Activated naive CD8-positive, alpha-beta T cell treated with anti-CD3 and anti-CD28 coated beads for 36 hours (primary cell): ENCODE results near the gene VPS26C. TPM values are rescaled to one million over a fixed set of nuclear protein-coding genes. Genes with fewer than 3 reads are reported as not detected.

Experiments
- DNase-seq: peaks from one replicate; pipeline ENCODE4 v3.0.0; 2021
- H3K27ac Mint-ChIP-seq: one replicate; pipeline ENCODE4 v1.8.0; 2022; ENCODE audit warnings: mild to moderate bottlenecking, moderate library complexity, mixed read lengths
- H3K27me3 Mint-ChIP-seq: one replicate; pipeline ENCODE4 v1.8.0; 2022; ENCODE audit warnings: mild to moderate bottlenecking, mixed read lengths
- H3K36me3 Mint-ChIP-seq: one replicate; pipeline ENCODE4 v1.8.0; 2021; ENCODE audit warnings: mild to moderate bottlenecking, mixed read lengths
- H3K4me1 Mint-ChIP-seq: one replicate; pipeline ENCODE4 v1.8.0; 2021; ENCODE audit warnings: mixed read lengths
- H3K4me3 Mint-ChIP-seq: one replicate; pipeline ENCODE4 v1.8.0; 2022; ENCODE audit warnings: mild to moderate bottlenecking, moderate library complexity, mixed read lengths
- H3K9me3 Mint-ChIP-seq: one replicate; pipeline ENCODE4 v1.8.0; 2022; ENCODE audit warnings: mixed read lengths
- total RNA-seq, 2 experiments: library from RNA; stranded (reverse); gene quantifications; one replicate each; pipeline ENCODE4 v1.2.3, GENCODE V29; 2021

Gene VPS26C
- total RNA-seq, 2 experiments from 2014 or later: 60.7 to 62.6 TPM

GRCh38 chr21:37188825-37189224, 78.3 kb downstream of the VPS26C start:
- no peaks in the 10 kb centered on the region for H3K9me3 Mint-ChIP-seq
- H3K4me3 Mint-ChIP-seq: no peak overlapping the region
- peaks cover 27% of the 10 kb centered on the region for H3K36me3 Mint-ChIP-seq
- H3K4me1 Mint-ChIP-seq: peaks cover 4% of the 10 kb centered on the region
- no peak overlapping the region for H3K27ac Mint-ChIP-seq
- no peaks in the 10 kb centered on the region for H3K27me3 Mint-ChIP-seq
- no peak for DNase-seq

- Mint-ChIP-seq H3K36me3 (peaks cover 29% of the 10 kb centered on the region), H3K4me1 (peaks cover 8% of the 10 kb centered on the region), H3K9me3 (no peaks in the 10 kb centered on the region), H3K27ac (peak overlapping the region; percentile 3), H3K27me3 (no peaks in the 10 kb centered on the region), H3K4me3 (no peak overlapping the region)
- DNase-seq: no peak
These were observed 80.2 kb downstream of the VPS26C start for GRCh38 chr21:37186983-37187382.

GRCh38 chr21:37184784-37185593, 82.1 kb downstream of the VPS26C start:
- Mint-ChIP-seq H3K27me3 (no peaks in the 10 kb centered on the region), H3K27ac (no peak overlapping the region), H3K9me3 (peaks cover 2% of the 10 kb centered on the region), H3K4me1 (peaks cover 9% of the 10 kb centered on the region), H3K36me3 (peaks cover 27% of the 10 kb centered on the region), H3K4me3 (no peak overlapping the region)
- no peak for DNase-seq

GRCh38 chr21:37183749-37184148, 83.4 kb downstream of the VPS26C start:
- no peak for DNase-seq
- Mint-ChIP-seq H3K27me3 (no peaks in the 10 kb centered on the region), H3K9me3 (peaks cover 5% of the 10 kb centered on the region), H3K27ac (peak overlapping the region; percentile 52), H3K4me1 (peaks cover 9% of the 10 kb centered on the region), H3K4me3 (no peak overlapping the region), H3K36me3 (peaks cover 27% of the 10 kb centered on the region)

GRCh38 chr21:37182222-37182621, 84.9 kb downstream of the VPS26C start:
- H3K4me1 Mint-ChIP-seq: peaks cover 9% of the 10 kb centered on the region
- H3K9me3 Mint-ChIP-seq: peaks cover 5% of the 10 kb centered on the region
- DNase-seq: no peak
- H3K27me3 Mint-ChIP-seq: no peaks in the 10 kb centered on the region
- H3K27ac Mint-ChIP-seq: no peak overlapping the region
- no peak overlapping the region for H3K4me3 Mint-ChIP-seq
- H3K36me3 Mint-ChIP-seq: peaks cover 38% of the 10 kb centered on the region

- Mint-ChIP-seq H3K27ac (no peak overlapping the region), H3K36me3 (peaks cover 40% of the 10 kb centered on the region), H3K4me1 (peaks cover 9% of the 10 kb centered on the region), H3K9me3 (peaks cover 5% of the 10 kb centered on the region), H3K27me3 (no peaks in the 10 kb centered on the region), H3K4me3 (no peak overlapping the region)
- DNase-seq: no peak
These were observed 86.1 kb downstream of the VPS26C start for GRCh38 chr21:37181059-37181458.

- Mint-ChIP-seq H3K27me3 (no peaks in the 10 kb centered on the region), H3K36me3 (peaks cover 41% of the 10 kb centered on the region), H3K27ac (no peak overlapping the region)
These were observed 90.4 kb downstream of the VPS26C start for GRCh38 chr21:37176716-37177115.

More at GRCh38 chr21:37176716-37177115, 90.4 kb downstream of the VPS26C start:
- no peak for DNase-seq
- H3K4me1 Mint-ChIP-seq: peaks cover 1% of the 10 kb centered on the region
- no peak overlapping the region for H3K4me3 Mint-ChIP-seq
- H3K9me3 Mint-ChIP-seq: peaks cover 5% of the 10 kb centered on the region

Other genes starting within 250 kb of the VPS26C start
- 10 to 100 TPM; 25.1 to 25.9 TPM for gene PIGP, start 194.3 kb downstream of the VPS26C start, total RNA-seq
- gene TTC3, start 194.1 kb downstream of the VPS26C start, total RNA-seq: 10 to 100 TPM; 59.1 to 61.2 TPM
- 10 to 100 TPM; 63.1 to 64.3 TPM for gene DYRK1A, start 99.4 kb upstream of the VPS26C start, total RNA-seq